ENCODE measurements around the gene ELP1.

ELP1 gene

GRCh38 chr9:108823829-108824228 lies 110.1 kb downstream of the ELP1 start:
- Histone ChIP-seq H3K36me3 (ENCODE audit: control insufficient read depth in 2 of 2, insufficient read depth in 1 of 2, low read length in 2 of 2) (no peaks in the 10 kb centered on the region), H3K27ac (ENCODE audit: extremely low read depth, low read depth, low read length) (no peak overlapping the region), H3K4me1 (ENCODE audit: control insufficient read depth, insufficient read depth, low read length) (no peaks in the 10 kb centered on the region), H3K4me3 (ENCODE audit: low read depth, low read length) (no peak overlapping the region), H3K9me3 (ENCODE audit: control insufficient read depth, insufficient read depth, low read depth, low read length) (no peaks in the 10 kb centered on the region)
- ChIA-PET CTCF (no interaction called here), POLR2A (no interaction called here)
- TF ChIP-seq ZNF585B (tag by site-specific recombination; IDR thresholded peaks at IDR 0.05): peak; percentile 91
- peak; percentile 77 for TF ChIP-seq SETDB1 (IDR thresholded peaks at IDR 0.05; ENCODE audit: insufficient read length, low read length)
- peak; percentile 53; the same call in 1 of the 2 replicates for TF ChIP-seq TRIM28 (IDR thresholded peaks at IDR 0.05; ENCODE audit: borderline replicate concordance, low read length)
- TF ChIP-seq ZNF549 (tag by site-specific recombination; IDR thresholded peaks at IDR 0.05): no peak

Measured in HEK293 (cell line).